ENCODE data around the gene ZNF740. TPM values are rescaled to one million over a fixed set of nuclear protein-coding genes. Genes with fewer than 3 reads are reported as not detected.

ZNF740 gene
- total and polyA plus RNA-seq, 10 of the 15 experiments (the other 5 are each of a cell fraction or from before 2014, with no cell fraction given) = 1.4 to 33.6 (median 11.3) TPM

GRCh38 chr12:53213348-53213747 lies 32.8 kb downstream of the ZNF740 start:
- in situ Hi-C loops (cut with MboI) = loop anchor here (5.0 kb wide), 1 partner anchor 74 kb away; no protein-coding TSS in a partner anchor
- no TSS peak for BruUV-seq (replicated peaks)
- 8% methylated on average over 14 of the region's 14 CpGs for WGBS (ENCODE audit: insufficient coverage, insufficient replicate concordance, low lambda C conversion rate, missing lambda C conversion rate)
- TF ChIP-seq YY1 (IDR thresholded peaks at IDR 0.05; ENCODE audit: low read depth, low read length) (peak; percentile 87), PKNOX1 (IDR thresholded peaks at IDR 0.05) (peak; percentile 38; the same call in 1 of the 2 replicates), MAX (IDR thresholded peaks at IDR 0.05; ENCODE audit: low read depth, low read length) (no peak), POU2F2 (IDR thresholded peaks at IDR 0.05; ENCODE audit: borderline replicate concordance, low read depth, low read length) (0 out of 3 replicates have a peak, but pooled peaks have one; percentile 21), BACH1 (IDR thresholded peaks at IDR 0.05; ENCODE audit: borderline replicate concordance) (peak; percentile 37; the same call in 1 of the 2 replicates), RAD51 (IDR thresholded peaks at IDR 0.05) (no peak), NBN (IDR thresholded peaks at IDR 0.05) (peak; percentile 49; the same call in 1 of the 2 replicates), IRF3 (IDR thresholded peaks at IDR 0.05) (0 out of 2 replicates have a peak, but pooled peaks have one; percentile 28), RFX5 (IDR thresholded peaks at IDR 0.05; ENCODE audit: low read depth, low read length) (0 out of 2 replicates have a peak, but pooled peaks have one; percentile 23), SMC3 (IDR thresholded peaks at IDR 0.05; ENCODE audit: borderline replicate concordance, low read length) (peak; percentile 96), SMARCA5 (IDR thresholded peaks at IDR 0.05) (peak; percentile 85), ZBTB40 (IDR thresholded peaks at IDR 0.05; ENCODE audit: borderline replicate concordance) (no peak)

More at GRCh38 chr12:53213348-53213747, 32.8 kb downstream of the ZNF740 start:
- SMC1A ChIA-PET (ENCODE audit: uncharacterized antibody, unreplicated experiment) = interaction anchor here (1.0 to 16.4 kb wide), 22 partner anchors 9 to 287 kb away, joined by 3 to 155 read pairs (median 8); partner anchors contain the start of genes AAAS, ESPL1, PFDN5 and TARBP2
- DNase-seq (ENCODE audit: low read depth, low spot score) (no peak), FAIRE-seq (no peak), ATAC-seq (peak; percentile 83)
- Histone ChIP-seq H3K4me2 (ENCODE audit: control insufficient read depth, insufficient read depth) (no peak overlapping the region), H3K36me3 (ENCODE audit: control insufficient read depth in 2 of 2, insufficient read depth in 2 of 2, low read length in 1 of 2) (peaks cover 6 to 26% of the 10 kb centered on the region in 2 experiments), H3K27me3 (replicated peaks in 1 of 2; ENCODE audit: control insufficient read depth in 2 of 2, insufficient read depth in 2 of 2, low read length in 1 of 2) (no peaks in the 10 kb centered on the region), H3K4me1 (ENCODE audit: control insufficient read depth, insufficient read depth, low read length) (peaks cover 27% of the 10 kb centered on the region), H3K4me3 (no peak overlapping the region), H2AFZ (ENCODE audit: control insufficient read depth, low read depth, low read length) (no peak overlapping the region), H3K9me3 (replicated peaks; ENCODE audit: control insufficient read depth, insufficient read depth, low read length) (no peaks in the 10 kb centered on the region), H3K27ac (ENCODE audit: control insufficient read depth, insufficient read depth) (no peak overlapping the region), H4K20me1 (ENCODE audit: control insufficient read depth, insufficient read depth) (no peaks in the 10 kb centered on the region), H3K79me2 (ENCODE audit: control insufficient read depth, insufficient read depth, low read length) (peaks cover 6% of the 10 kb centered on the region), H3K9ac (ENCODE audit: control insufficient read depth, insufficient read depth, low read length) (no peak overlapping the region)
- intact Hi-C loops (cut with micrococcal nuclease; ENCODE audit: unreplicated experiment) = loop anchor here (1.0 to 5.0 kb wide), 4 partner anchors 37 to 294 kb away; partner anchors contain the start of gene NPFF
- CTCF ChIA-PET = interaction anchor here (0.6 to 15.7 kb wide), 35 partner anchors 8 to 165 kb away, joined by 3 to 315 read pairs (median 6); partner anchors contain the start of genes AAAS, CSAD, ESPL1 and MYG1
- RAD21 ChIA-PET (ENCODE audit: unreplicated experiment) = interaction anchor here (0.7 to 11.1 kb wide), 19 partner anchors 12 to 295 kb away, joined by 3 to 146 read pairs (median 7); partner anchors contain the start of genes AAAS, CSAD, ESPL1 and NPFF
- POLR2A ChIA-PET = interaction anchor here (0.7 to 1.2 kb wide), 5 partner anchors 55 to 112 kb away, joined by 3 to 4 read pairs (median 3); partner anchors contain the start of gene ESPL1

Data from GM12878 (cell line).